AG09319 (cell line): ENCODE results near the gene NALCN.

Experiments used
- DNase-seq: peaks from one replicate; pipeline ENCODE4 v3.0.0-alpha.2; 2010; ENCODE audit warnings: low read depth; ENCODE audit errors: extremely low read depth
- TF ChIP-seq, protein P1 (sequence below): IDR thresholded peaks from 2 replicates; pipeline ENCODE4 v1.5.1; 2011; ENCODE audit warnings: low read depth, mild to moderate bottlenecking, inconsistent platforms, low read length, moderate library complexity

Gene NALCN

DNA sequence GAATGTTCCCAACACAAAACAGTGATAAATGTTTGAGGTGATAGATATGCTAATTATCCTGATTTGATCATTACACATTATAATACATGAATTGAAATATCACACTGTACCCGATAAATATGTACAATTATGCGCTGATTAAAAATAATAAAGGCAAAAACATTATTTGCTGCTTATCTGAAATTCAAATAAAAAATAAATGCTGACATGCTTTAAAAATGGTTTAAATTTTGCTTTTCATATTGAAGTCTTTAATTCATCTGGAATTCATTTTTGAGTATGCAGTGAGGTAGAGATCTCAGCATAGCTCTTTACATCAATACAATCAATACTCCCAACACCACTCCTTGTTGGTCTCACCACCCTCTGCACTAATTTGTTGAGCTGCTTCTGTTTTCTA is 330.8 kb downstream of the NALCN start:
- TF ChIP-seq, protein P1, sequence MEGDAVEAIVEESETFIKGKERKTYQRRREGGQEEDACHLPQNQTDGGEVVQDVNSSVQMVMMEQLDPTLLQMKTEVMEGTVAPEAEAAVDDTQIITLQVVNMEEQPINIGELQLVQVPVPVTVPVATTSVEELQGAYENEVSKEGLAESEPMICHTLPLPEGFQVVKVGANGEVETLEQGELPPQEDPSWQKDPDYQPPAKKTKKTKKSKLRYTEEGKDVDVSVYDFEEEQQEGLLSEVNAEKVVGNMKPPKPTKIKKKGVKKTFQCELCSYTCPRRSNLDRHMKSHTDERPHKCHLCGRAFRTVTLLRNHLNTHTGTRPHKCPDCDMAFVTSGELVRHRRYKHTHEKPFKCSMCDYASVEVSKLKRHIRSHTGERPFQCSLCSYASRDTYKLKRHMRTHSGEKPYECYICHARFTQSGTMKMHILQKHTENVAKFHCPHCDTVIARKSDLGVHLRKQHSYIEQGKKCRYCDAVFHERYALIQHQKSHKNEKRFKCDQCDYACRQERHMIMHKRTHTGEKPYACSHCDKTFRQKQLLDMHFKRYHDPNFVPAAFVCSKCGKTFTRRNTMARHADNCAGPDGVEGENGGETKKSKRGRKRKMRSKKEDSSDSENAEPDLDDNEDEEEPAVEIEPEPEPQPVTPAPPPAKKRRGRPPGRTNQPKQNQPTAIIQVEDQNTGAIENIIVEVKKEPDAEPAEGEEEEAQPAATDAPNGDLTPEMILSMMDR, result no peak
- DNase-seq, result no peak

DNA sequence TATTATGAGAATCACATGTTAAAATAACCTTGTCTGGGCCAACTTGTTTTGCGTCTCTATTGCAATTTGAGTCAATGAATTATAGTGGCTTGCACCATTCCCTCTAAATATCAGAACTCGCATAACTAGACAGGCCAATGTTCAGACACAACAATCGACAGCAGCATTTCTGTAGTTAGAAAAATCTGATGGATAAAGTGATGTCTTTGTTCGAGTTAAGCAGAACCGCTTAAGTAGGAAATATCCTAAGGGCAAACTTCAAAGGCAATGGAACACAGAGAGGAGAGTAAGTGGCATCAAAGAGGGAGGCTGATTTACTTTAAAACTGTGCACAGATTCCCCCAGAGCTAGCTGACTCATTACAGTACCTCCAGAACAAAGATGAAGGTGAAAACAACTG is 333.9 kb downstream of the NALCN start:
- TF ChIP-seq, protein P1, result no peak
- no peak for DNase-seq

DNA sequence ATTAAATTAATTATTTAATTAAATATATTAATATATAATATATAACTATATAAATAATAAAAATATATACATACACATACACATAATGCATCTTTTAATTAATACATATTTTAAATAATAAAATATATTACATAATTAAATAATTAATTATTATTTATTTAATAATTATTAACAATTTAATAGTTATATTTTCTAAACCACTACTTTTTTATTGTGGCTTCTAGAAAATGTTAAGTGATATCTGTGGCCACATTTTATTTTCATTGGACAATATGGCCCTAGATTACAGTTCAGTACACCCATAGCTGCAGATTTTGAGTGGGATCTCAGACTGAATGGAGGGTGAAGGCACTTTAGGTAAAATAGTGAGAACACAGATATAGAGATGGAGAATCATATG is 335.7 kb downstream of the NALCN start:
- TF ChIP-seq, protein P1, result no peak
- no peak for DNase-seq

DNA sequence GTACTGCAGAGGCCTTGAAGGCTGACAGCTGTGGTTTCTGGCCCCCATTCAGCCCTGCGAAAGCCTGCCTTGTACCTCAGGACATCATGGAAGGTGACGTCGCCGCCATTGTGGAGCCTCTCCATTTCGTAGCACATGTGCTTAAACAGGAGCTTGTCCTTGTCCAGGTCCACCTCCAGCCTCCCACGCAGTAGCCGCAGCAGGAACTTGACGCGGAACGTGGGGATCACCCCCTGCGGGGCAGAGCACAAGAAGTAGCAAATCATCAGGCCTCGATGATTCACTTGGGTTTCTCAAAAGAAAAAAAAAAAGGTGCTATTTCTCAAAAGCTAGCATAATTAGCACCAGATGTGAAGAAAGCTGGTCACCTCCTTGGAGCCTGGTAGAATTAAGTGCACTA is 351.0 kb downstream of the NALCN start:
- DNase-seq, result no peak

DNA sequence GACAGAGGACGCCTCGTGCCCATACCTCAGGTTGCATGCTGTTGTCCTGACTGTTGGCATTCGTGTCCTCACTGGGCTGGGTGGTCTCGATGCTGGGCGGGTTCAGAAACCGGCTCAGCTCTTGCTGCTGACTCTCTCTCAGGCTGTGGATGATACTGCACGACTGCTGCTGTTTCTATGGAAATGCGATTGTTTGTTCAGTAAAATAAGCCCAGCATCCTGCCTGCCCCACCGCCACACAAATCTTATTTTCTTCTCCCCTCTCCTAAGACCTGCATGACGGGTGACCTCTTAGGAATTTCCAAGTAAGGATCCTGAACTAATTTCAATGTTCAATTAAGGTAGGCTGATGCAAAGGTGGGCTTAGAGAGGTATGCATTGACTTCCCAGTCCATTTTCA is 356.5 kb downstream of the NALCN start:
- TF ChIP-seq, protein P1, result no peak
- DNase-seq, result no peak

More for the DNA sequence above, 351.0 kb downstream of the NALCN start:
- TF ChIP-seq, protein P1, result no peak

DNA sequence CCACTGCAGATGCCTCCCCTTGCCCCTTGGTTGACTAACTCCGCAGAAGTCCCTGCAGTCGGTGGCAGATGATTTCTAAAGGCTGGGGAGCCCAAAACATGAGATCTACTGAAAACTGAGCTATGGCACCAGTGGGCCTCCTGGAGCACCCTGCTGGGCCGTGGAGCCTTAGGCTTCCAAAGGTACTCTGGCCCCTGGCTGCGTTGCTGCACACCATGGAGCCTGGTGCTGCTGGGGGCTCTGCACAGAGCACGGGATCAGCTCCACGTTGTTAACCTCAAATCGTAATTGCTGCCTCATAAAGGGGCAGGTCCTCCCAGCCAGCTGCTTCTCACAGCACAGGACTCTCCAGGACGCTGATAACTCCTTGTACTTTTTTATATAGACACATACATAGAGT is 357.5 kb downstream of the NALCN start:
- TF ChIP-seq, protein P1, result no peak
- no peak for DNase-seq

DNA sequence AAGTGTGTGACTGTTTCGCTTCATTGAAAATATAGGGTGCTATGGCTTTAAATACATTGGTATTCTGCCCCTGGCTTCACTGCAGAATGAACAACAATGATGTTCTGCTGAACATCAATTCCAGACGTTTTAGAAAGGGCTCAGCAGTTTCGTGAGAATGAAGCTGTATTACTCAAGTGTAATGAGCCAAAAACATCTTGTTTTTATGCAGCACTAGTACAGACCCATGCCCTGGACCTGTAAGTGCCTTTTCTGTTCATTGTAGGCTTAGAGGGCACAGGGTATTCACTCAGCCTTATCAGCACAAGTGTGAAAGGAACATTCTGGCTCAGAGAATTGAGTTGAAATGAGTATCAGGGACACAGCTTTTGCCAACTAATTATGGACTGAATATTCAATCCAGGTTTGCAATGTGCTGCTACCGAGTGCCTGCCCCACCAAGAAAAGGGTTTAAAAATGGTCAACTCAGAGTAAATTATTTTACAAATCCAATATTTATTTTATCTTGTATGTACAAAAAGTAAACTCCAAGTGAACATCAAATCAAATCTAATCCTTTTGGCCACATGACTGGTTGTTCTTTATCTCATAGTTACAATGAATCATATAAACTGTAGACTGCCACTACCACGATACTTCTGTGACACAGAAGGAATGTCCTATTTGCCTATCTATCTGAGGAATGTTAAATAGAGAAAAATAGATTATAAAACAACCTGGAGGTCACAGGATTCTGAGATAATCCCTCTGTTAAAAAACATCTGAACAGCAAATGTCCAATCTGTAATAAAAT is 362.8 kb downstream of the NALCN start:
- TF ChIP-seq, protein P1, result no peak
- no peak for DNase-seq
